HepG2 (cell line): ENCODE data around the gene ZBTB46. TPM values are rescaled to one million over a fixed set of nuclear protein-coding genes. Genes with fewer than 3 reads are reported as not detected.
A peak's percentile ranks its signal among the peaks of the same experiment; 100 is the strongest.

ENCODE experiments used
- ATF6 ChIP-seq: sonication (generic); formaldehyde crosslinking; conservative IDR thresholded peaks from 2 replicates; pipeline ENCODE4 v1.4.0; 2020; ENCODE audit warnings: missing genetic modification reagents
- CEBPG ChIP-seq: IDR thresholded peaks from 2 replicates; pipeline ENCODE4 v1.6.1; 2016
- ERF ChIP-seq: IDR thresholded peaks from 2 replicates; pipeline ENCODE4 v1.6.1; 2018; ENCODE audit warnings: missing biosample characterization, missing genetic modification reagents
- FOXA3 ChIP-seq: IDR thresholded peaks from 2 replicates; pipeline ENCODE4 v1.6.1; 2016; ENCODE audit warnings: missing genetic modification reagents, missing compliant biosample characterization
- FUBP1 ChIP-seq: sonication (generic); formaldehyde crosslinking; IDR thresholded peaks from 2 replicates; pipeline ENCODE4 v1.5.1; 2020; ENCODE audit warnings: missing genetic modification reagents, mild to moderate bottlenecking, borderline replicate concordance
- HDAC1 ChIP-seq: sonication (generic); formaldehyde crosslinking; IDR thresholded peaks from 2 replicates; pipeline ENCODE4 v1.5.1; 2020; ENCODE audit warnings: mild to moderate bottlenecking, missing genetic modification reagents
- HOXA3 ChIP-seq: sonication (generic); formaldehyde crosslinking; IDR thresholded peaks from 2 replicates; pipeline ENCODE4 v1.5.0; 2020; ENCODE audit warnings: missing genetic modification reagents
- KLF12 ChIP-seq: sonication (generic); formaldehyde crosslinking; IDR thresholded peaks from 2 replicates; pipeline ENCODE4 v1.4.0; 2020; ENCODE audit warnings: missing genetic modification reagents, borderline replicate concordance
- MAFG ChIP-seq: sonication (generic); formaldehyde crosslinking; IDR thresholded peaks from 2 replicates; pipeline ENCODE4 v1.5.1; 2020; ENCODE audit warnings: mild to moderate bottlenecking, missing genetic modification reagents
- MAZ ChIP-seq, 2 experiments: sonication (generic) in 1 of 2; formaldehyde crosslinking in 1 of 2; IDR thresholded peaks; 2 replicates each; pipeline versions ENCODE4 v1.5.0 to v1.6.1; 2012 to 2020; ENCODE audit warnings: low read depth in 2 of 2, mild to moderate bottlenecking in 2 of 2, borderline replicate concordance in 1 of 2, improper control_type of control experiment in 1 of 2, low read length in 1 of 2, missing genetic modification reagents in 1 of 2, moderate library complexity in 1 of 2
- MIXL1 ChIP-seq: IDR thresholded peaks from 2 replicates; pipeline ENCODE4 v1.6.1; 2016
- NCOA2 ChIP-seq: sonication (generic); formaldehyde crosslinking; IDR thresholded peaks from 2 replicates; pipeline ENCODE4 v1.8.0; 2022; ENCODE audit warnings: inconsistent platforms
- PHF5A ChIP-seq: IDR thresholded peaks from one replicate; pipeline ENCODE4 v1.6.1; 2018; ENCODE audit warnings: low read depth, missing genetic modification reagents; ENCODE audit not compliant: unreplicated experiment
- POGZ ChIP-seq: sonication (generic); formaldehyde crosslinking; IDR thresholded peaks from 2 replicates; pipeline ENCODE4 v1.4.0; 2020; ENCODE audit warnings: mild to moderate bottlenecking, missing genetic modification reagents
- POLR2A ChIP-seq, 2 experiments: IDR thresholded peaks; 2 replicates each; pipeline ENCODE4 v1.6.1; 2011; ENCODE audit warnings: low read depth in 2 of 2, low read length in 2 of 2, mild to moderate bottlenecking in 1 of 2, moderate library complexity in 1 of 2; ENCODE audit not compliant: insufficient read depth in 1 of 2
- PRPF4 ChIP-seq: fragments of 200-400 bp; formaldehyde crosslinking; IDR thresholded peaks from 2 replicates; pipeline ENCODE4 v1.6.1; 2016; ENCODE audit warnings: low read length, low read depth; ENCODE audit not compliant: poor library complexity, severe bottlenecking
- RAD51 ChIP-seq: fragments of 450-650 bp; IDR thresholded peaks from 2 replicates; pipeline ENCODE4 v1.6.1; 2016; ENCODE audit warnings: borderline replicate concordance
- SNAPC5 ChIP-seq: sonication (generic); formaldehyde crosslinking; IDR thresholded peaks from 2 replicates; pipeline ENCODE4 v1.8.1; 2023; ENCODE audit warnings: mild to moderate bottlenecking, missing genetic modification reagents, borderline replicate concordance
- STAG1 ChIP-seq: sonication (generic); formaldehyde crosslinking; IDR thresholded peaks from 2 replicates; pipeline ENCODE4 v1.4.0; 2020; ENCODE audit warnings: missing genetic modification reagents
- TBX3 ChIP-seq: fragments of 450-650 bp; IDR thresholded peaks from 2 replicates; pipeline ENCODE4 v1.6.1; 2017; ENCODE audit warnings: antibody characterized with exemption, mild to moderate bottlenecking, inconsistent platforms, borderline replicate concordance
- ZBTB20 ChIP-seq: sonication (generic); formaldehyde crosslinking; IDR thresholded peaks from 2 replicates; pipeline ENCODE4 v1.8.1; 2023; ENCODE audit warnings: missing genetic modification reagents, low read depth, mild to moderate bottlenecking, borderline replicate concordance
- ZNF468 ChIP-seq: sonication (generic); formaldehyde crosslinking; IDR thresholded peaks from 2 replicates; pipeline ENCODE4 v1.8.0; 2022; ENCODE audit warnings: mild to moderate bottlenecking, moderate library complexity, missing genetic modification reagents
- ZNF644 ChIP-seq: IDR thresholded peaks from 2 replicates; pipeline ENCODE4 v1.6.1; 2016; ENCODE audit warnings: low read depth
- ZNF674 ChIP-seq: sonication (generic); formaldehyde crosslinking; IDR thresholded peaks from 2 replicates; pipeline ENCODE4 v1.5.0; 2020; ENCODE audit warnings: low read depth, mild to moderate bottlenecking, missing genetic modification reagents
- ZNF740 ChIP-seq: sonication (generic); formaldehyde crosslinking; IDR thresholded peaks from 2 replicates; pipeline ENCODE4 v1.4.0; 2020; ENCODE audit warnings: missing genetic modification reagents
- ZNF761 ChIP-seq: sonication (generic); formaldehyde crosslinking; conservative IDR thresholded peaks from 2 replicates; pipeline ENCODE4 v1.4.0; 2020; ENCODE audit warnings: mild to moderate bottlenecking, missing genetic modification reagents
- ZNF781 ChIP-seq: sonication (generic); formaldehyde crosslinking; IDR thresholded peaks from 2 replicates; pipeline ENCODE4 v1.5.1; 2020; ENCODE audit warnings: borderline replicate concordance, mild to moderate bottlenecking, missing genetic modification reagents; ENCODE audit errors: not compliant biosample characterization
- polyA plus RNA-seq, 8 experiments: library from polyadenylated mRNA; depleted of rRNA in 3 of 8; stranded (reverse) in 7 of 8; unstranded in 1 of 8; fragments of >200 nt; fragmentation: Illumina TruSeq in 4 of 8; extraction: Trizol in 4 of 8; gene quantifications; 2 replicates each; pipeline versions ENCODE4 v1.2.1 to v1.2.3, GENCODE V29; 2011 to 2016; ENCODE audit warnings: low read depth in 4 of 8, missing spikeins in 1 of 8, mixed read lengths in 1 of 8; ENCODE audit not compliant: insufficient read depth in 1 of 8
- total RNA-seq, 5 experiments: library from RNA; depleted of rRNA; stranded (reverse); fragments of >200 nt; fragmentation: Illumina TruSeq; extraction: Trizol; gene quantifications; 2 replicates each; pipeline ENCODE4 v1.2.3, GENCODE V29; 2016; ENCODE audit warnings: low read depth in 1 of 5

The ZBTB46 gene
- total and polyA plus RNA-seq, 2 of the 13 experiments (the other 11 are each of a cell fraction or from before 2014, with no cell fraction given): 1.6 to 13.5 TPM

GRCh38 chr20:63858393-63859165 is 27.5 kb upstream of the ZBTB46 start (continued):
- TF ChIP-seq RAD51: no peak
- no peak for TF ChIP-seq ZNF781 (CRISPR knock-in tag)
- TF ChIP-seq PRPF4: no peak
- 0 out of 2 replicates have a peak, but pooled peaks have one; percentile 92 for TF ChIP-seq ZNF674 (CRISPR knock-in tag)
- no peak for TF ChIP-seq TBX3
- no peak for TF ChIP-seq CEBPG (CRISPR knock-in tag)
- no peak for TF ChIP-seq POLR2A (IDR thresholded peaks at IDR 0.05; ENCODE audit: insufficient read depth in 1 of 2, low read depth in 2 of 2, low read length in 2 of 2)
- TF ChIP-seq FUBP1: peak; percentile 27; the same call in 1 of the 2 replicates
- peak; percentile 40 for TF ChIP-seq PHF5A (CRISPR knock-in tag)
- TF ChIP-seq ZBTB20 (CRISPR knock-in tag): no peak
- TF ChIP-seq MAZ (IDR thresholded peaks at IDR 0.05; ENCODE audit: borderline replicate concordance, low read depth, low read length): no peak
- peak; percentile 93; the same call in 1 of the 2 replicates for TF ChIP-seq MAZ (CRISPR knock-in tag; IDR thresholded peaks at IDR 0.05; ENCODE audit: low read depth)
- TF ChIP-seq FOXA3 (CRISPR knock-in tag): no peak; the same call in 1 of the 2 replicates
- no peak for TF ChIP-seq MIXL1 (CRISPR knock-in tag)
- no peak for TF ChIP-seq ZNF468
- TF ChIP-seq NCOA2 (CRISPR knock-in tag): peak; percentile 73
- TF ChIP-seq MAFG (CRISPR knock-in tag): no peak; the same call in 1 of the 2 replicates
- TF ChIP-seq SNAPC5 (CRISPR knock-in tag): 0 out of 2 replicates have a peak, but pooled peaks have one; percentile 52
- TF ChIP-seq ATF6 (CRISPR knock-in tag): no peak; the same call in 1 of the 2 replicates
- TF ChIP-seq ZNF740: peak; percentile 56; the same call in 1 of the 2 replicates
- no peak; the same call in 1 of the 2 replicates for TF ChIP-seq KLF12 (CRISPR knock-in tag)
- no peak for TF ChIP-seq ZNF644
- no peak; the same call in 1 of the 2 replicates for TF ChIP-seq ERF (CRISPR knock-in tag)
- no peak for TF ChIP-seq POGZ (CRISPR knock-in tag)
- peak; percentile 83 for TF ChIP-seq HDAC1 (CRISPR knock-in tag)
- peak; percentile 36; the same call in 1 of the 2 replicates for TF ChIP-seq HOXA3 (CRISPR knock-in tag)
- peak; percentile 67 for TF ChIP-seq STAG1 (CRISPR knock-in tag)
- no peak for TF ChIP-seq ZNF761 (CRISPR knock-in tag)
